Activated CD4-positive, CD25-positive, alpha-beta regulatory T cell (primary cell): Measurements from ENCODE around the gene KRT8.

Experiments
- DNase-seq, 4 experiments: peaks; one replicate each; lab custom pipeline; 2025; lab: John Stamatoyannopoulos, UW

The KRT8 gene

GRCh38 chr12:52847335-52848102 lies 57.4 kb downstream of the KRT8 start:
- no peak for DNase-seq
